ENCODE results near the gene HEXIM2. TPM values are rescaled to one million over a fixed set of nuclear protein-coding genes. Genes with fewer than 3 reads are reported as not detected.

The HEXIM2 gene
- polyA plus RNA-seq, 1 donor (not counting 4 experiments of a cell fraction or from before 2014, with no cell fraction given): 2.3 TPM

DNA sequence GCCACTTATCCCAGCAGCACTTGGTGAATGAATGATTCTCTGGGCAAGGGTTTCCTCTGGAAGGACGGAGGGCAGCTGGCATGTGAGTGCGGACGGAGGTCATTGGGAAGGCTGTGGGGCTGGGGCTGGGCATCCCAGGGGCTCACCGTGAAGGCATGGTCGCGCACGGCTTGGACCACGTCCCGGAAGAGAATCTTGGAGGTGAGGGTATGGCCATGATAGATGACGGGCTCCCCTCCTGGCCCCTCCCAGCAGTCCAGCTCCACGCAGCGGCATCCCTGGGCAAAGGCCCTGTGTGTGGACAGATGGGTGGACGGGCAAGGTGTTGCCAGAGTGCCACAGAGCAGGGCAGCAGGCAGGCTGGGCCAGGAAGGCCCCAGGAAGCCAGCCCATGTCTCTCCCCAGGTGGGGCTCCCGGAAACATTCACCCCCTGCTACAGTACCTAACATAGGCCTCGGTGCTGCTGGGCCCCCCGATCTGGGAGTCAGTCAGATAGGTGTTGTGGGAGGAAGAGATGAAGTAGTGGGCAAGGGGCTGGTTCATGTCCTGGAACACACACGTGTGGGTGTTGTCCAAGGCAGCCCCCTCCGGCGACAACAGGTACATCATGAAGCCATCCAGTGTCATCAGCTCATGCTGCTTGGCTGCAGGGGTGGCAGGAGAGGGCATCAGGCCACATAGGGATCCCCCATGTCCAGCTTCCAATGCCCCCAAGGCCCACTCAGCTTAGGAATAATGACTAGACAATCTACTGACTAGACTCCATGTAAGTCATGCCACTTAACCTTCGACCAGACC, 43.6 kb upstream of the HEXIM2 start:
- Histone ChIP-seq H3K4me1 (ENCODE audit: control insufficient read depth, extremely low read depth, insufficient read depth, low read length) (peaks cover 7% of the 10 kb centered on the region), H3K79me2 (ENCODE audit: control insufficient read depth, insufficient read depth, low read length) (peaks cover 15% of the 10 kb centered on the region), H4K20me1 (ENCODE audit: control insufficient read depth, extremely low read depth, insufficient read depth, low read length) (no peaks in the 10 kb centered on the region), H3K4me2 (ENCODE audit: control insufficient read depth, extremely low read depth, insufficient read depth, low read depth, low read length) (no peak overlapping the region), H3K36me3 (ENCODE audit: control insufficient read depth in 2 of 2, extremely low read depth in 1 of 2, insufficient read depth in 2 of 2, low read length in 2 of 2) (peaks cover 10 to 27% of the 10 kb centered on the region in 2 experiments), H3K27me3 (ENCODE audit: control insufficient read depth, extremely low read depth, insufficient read depth, low read length) (no peaks in the 10 kb centered on the region), H3K9me3 (ENCODE audit: control insufficient read depth, low read depth, low read length) (no peaks in the 10 kb centered on the region), H3K4me3 (ENCODE audit: control insufficient read depth in 2 of 3, extremely low read depth in 1 of 3, insufficient read depth in 2 of 3, low read depth in 1 of 3, low read length in 3 of 3) (no peak overlapping the region), H3K9me1 (ENCODE audit: control insufficient read depth, extremely low read depth, insufficient read depth, low read length) (no peaks in the 10 kb centered on the region), H2AFZ (ENCODE audit: control insufficient read depth, low read length) (no peak overlapping the region), H3K9ac (ENCODE audit: control insufficient read depth, extremely low read depth, insufficient read depth, low read length) (no peak overlapping the region), H3K27ac (ENCODE audit: control insufficient read depth, insufficient read depth, low read length) (no peak overlapping the region)
- TF ChIP-seq EZH2 (IDR thresholded peaks at IDR 0.05; ENCODE audit: low read length): no peak
- TF ChIP-seq, protein P1, sequence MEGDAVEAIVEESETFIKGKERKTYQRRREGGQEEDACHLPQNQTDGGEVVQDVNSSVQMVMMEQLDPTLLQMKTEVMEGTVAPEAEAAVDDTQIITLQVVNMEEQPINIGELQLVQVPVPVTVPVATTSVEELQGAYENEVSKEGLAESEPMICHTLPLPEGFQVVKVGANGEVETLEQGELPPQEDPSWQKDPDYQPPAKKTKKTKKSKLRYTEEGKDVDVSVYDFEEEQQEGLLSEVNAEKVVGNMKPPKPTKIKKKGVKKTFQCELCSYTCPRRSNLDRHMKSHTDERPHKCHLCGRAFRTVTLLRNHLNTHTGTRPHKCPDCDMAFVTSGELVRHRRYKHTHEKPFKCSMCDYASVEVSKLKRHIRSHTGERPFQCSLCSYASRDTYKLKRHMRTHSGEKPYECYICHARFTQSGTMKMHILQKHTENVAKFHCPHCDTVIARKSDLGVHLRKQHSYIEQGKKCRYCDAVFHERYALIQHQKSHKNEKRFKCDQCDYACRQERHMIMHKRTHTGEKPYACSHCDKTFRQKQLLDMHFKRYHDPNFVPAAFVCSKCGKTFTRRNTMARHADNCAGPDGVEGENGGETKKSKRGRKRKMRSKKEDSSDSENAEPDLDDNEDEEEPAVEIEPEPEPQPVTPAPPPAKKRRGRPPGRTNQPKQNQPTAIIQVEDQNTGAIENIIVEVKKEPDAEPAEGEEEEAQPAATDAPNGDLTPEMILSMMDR (optimal IDR thresholded peaks at IDR 0.05 in 1 of 3, IDR thresholded peaks at IDR 0.05 in 1 of 3, conservative IDR thresholded peaks at IDR 0.05 in 1 of 3; ENCODE audit: extremely low read depth in 1 of 3, insufficient read depth in 2 of 3, low read length in 3 of 3): no peak
- DNase-seq (ENCODE audit: low read depth, low spot score) (no peak), FAIRE-seq (no peak)
- dilution Hi-C loops (cut with MboI; ENCODE audit: extremely low pct_ligation_motif_present, low sequenced_read_pairs): no loop called here

DNA sequence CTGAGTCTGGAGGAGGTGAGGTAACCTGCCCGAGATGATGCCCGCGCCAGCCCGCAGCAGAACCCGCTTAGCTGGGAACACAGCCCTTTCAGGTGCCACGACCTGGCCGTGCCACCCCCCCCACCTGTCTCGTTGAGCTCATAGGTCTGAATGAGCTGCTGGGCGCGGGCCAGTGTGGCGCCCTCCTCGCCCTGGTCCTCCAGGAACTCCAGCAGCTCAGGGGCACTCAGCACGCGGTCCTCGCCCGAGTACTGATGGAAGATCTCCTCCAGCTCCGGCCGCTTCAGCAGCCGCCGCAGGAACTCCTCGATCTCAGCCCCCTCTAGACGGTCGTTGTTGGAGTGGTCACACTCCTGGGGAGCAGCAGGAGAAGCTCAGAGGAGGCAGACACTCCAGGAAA, 43.0 kb upstream of the HEXIM2 start:
- Histone ChIP-seq H3K36me3 (ENCODE audit: control insufficient read depth in 2 of 2, extremely low read depth in 1 of 2, insufficient read depth in 2 of 2, low read length in 2 of 2) (peaks cover 5 to 22% of the 10 kb centered on the region in 2 experiments), H4K20me1 (ENCODE audit: control insufficient read depth, extremely low read depth, insufficient read depth, low read length) (no peaks in the 10 kb centered on the region), H3K9me3 (ENCODE audit: control insufficient read depth, low read depth, low read length) (no peaks in the 10 kb centered on the region), H2AFZ (ENCODE audit: control insufficient read depth, low read length) (no peak overlapping the region), H3K27me3 (ENCODE audit: control insufficient read depth, extremely low read depth, insufficient read depth, low read length) (no peaks in the 10 kb centered on the region), H3K4me1 (ENCODE audit: control insufficient read depth, extremely low read depth, insufficient read depth, low read length) (peaks cover 14% of the 10 kb centered on the region), H3K9me1 (ENCODE audit: control insufficient read depth, extremely low read depth, insufficient read depth, low read length) (no peaks in the 10 kb centered on the region), H3K9ac (ENCODE audit: control insufficient read depth, extremely low read depth, insufficient read depth, low read length) (no peak overlapping the region), H3K4me2 (ENCODE audit: control insufficient read depth, extremely low read depth, insufficient read depth, low read depth, low read length) (no peak overlapping the region), H3K27ac (ENCODE audit: control insufficient read depth, insufficient read depth, low read length) (no peak overlapping the region), H3K79me2 (ENCODE audit: control insufficient read depth, insufficient read depth, low read length) (peaks cover 21% of the 10 kb centered on the region), H3K4me3 (ENCODE audit: control insufficient read depth in 2 of 3, extremely low read depth in 1 of 3, insufficient read depth in 2 of 3, low read depth in 1 of 3, low read length in 3 of 3) (no peak overlapping the region)
- FAIRE-seq (no peak), DNase-seq (ENCODE audit: low read depth, low spot score) (no peak)
- dilution Hi-C loops (cut with MboI; ENCODE audit: extremely low pct_ligation_motif_present, low sequenced_read_pairs): no loop called here
- no peak for TF ChIP-seq EZH2 (IDR thresholded peaks at IDR 0.05; ENCODE audit: low read length)
- TF ChIP-seq, protein P1 (optimal IDR thresholded peaks at IDR 0.05 in 1 of 3, IDR thresholded peaks at IDR 0.05 in 1 of 3, conservative IDR thresholded peaks at IDR 0.05 in 1 of 3; ENCODE audit: extremely low read depth in 1 of 3, insufficient read depth in 2 of 3, low read length in 3 of 3): no peak
